Neural progenitor cell (in vitro differentiated cells): ENCODE data around the gene TMEM223. TPM values are rescaled to one million over a fixed set of nuclear protein-coding genes. Genes with fewer than 3 reads are reported as not detected.
"Not testable (repeated sequence)": the region's sequence is repeated elsewhere in the genome, so short reads cannot be mapped to it uniquely, and the experiment has no call there.

Experiments
- DNase-seq: peaks from one replicate; pipeline ENCODE4 v3.0.0-alpha.2; 2016; ENCODE audit warnings: low spot score
- H2AFZ ChIP-seq: fragments of 200-600 bp; sonication (generic); replicated peaks from 2 replicates; pipeline ENCODE4 v1.6.1; 2016; ENCODE audit warnings: antibody characterized with exemption
- H3F3A ChIP-seq: fragments of 200-600 bp; sonication (generic); 2 replicates; pipeline ENCODE4 v1.6.1; 2016; ENCODE audit warnings: antibody characterized with exemption, low read depth
- H3K27ac ChIP-seq: fragments of 200-600 bp; sonication (generic); 2 replicates; pipeline ENCODE4 v1.5.1; 2016; ENCODE audit warnings: mild to moderate bottlenecking
- H3K27me3 ChIP-seq: fragments of 200-600 bp; sonication (generic); 2 replicates; pipeline ENCODE4 v1.6.1; 2016; ENCODE audit warnings: mild to moderate bottlenecking, moderate library complexity
- H3K36me3 ChIP-seq: fragments of 200-600 bp; sonication (generic); 2 replicates; pipeline ENCODE4 v1.5.1; 2016
- H3K4me1 ChIP-seq: fragments of 200-600 bp; sonication (generic); 2 replicates; pipeline ENCODE4 v1.6.1; 2016; ENCODE audit warnings: mixed run types
- H3K4me2 ChIP-seq: fragments of 200-600 bp; sonication (generic); 2 replicates; pipeline ENCODE4 v1.6.1; 2016
- H3K4me3 ChIP-seq: fragments of 200-600 bp; sonication (generic); 2 replicates; pipeline ENCODE4 v1.5.1; 2016
- H3K79me2 ChIP-seq: fragments of 200-600 bp; sonication (generic); 2 replicates; pipeline ENCODE4 v1.6.1; 2016; ENCODE audit warnings: low read depth
- H3K9ac ChIP-seq: fragments of 200-600 bp; sonication (generic); 2 replicates; pipeline ENCODE4 v1.6.1; 2016
- H3K9me3 ChIP-seq: fragments of 200-600 bp; sonication (generic); 2 replicates; pipeline ENCODE4 v1.5.1; 2016; ENCODE audit warnings: low read depth
- H4K20me1 ChIP-seq: fragments of 200-600 bp; sonication (generic); 2 replicates; pipeline ENCODE4 v1.6.1; 2016; ENCODE audit warnings: low read depth
- H3K27ac Mint-ChIP-seq: 3 replicates; pipeline ENCODE4 v1.8.0; 2021; ENCODE audit warnings: mixed read lengths
- H3K27me3 Mint-ChIP-seq: 2 replicates; pipeline ENCODE4 v1.8.0; 2022; ENCODE audit warnings: low read depth, mild to moderate bottlenecking, inconsistent platforms, moderate library complexity, mixed read lengths; ENCODE audit not compliant: insufficient read depth
- H3K36me3 Mint-ChIP-seq: 3 replicates; pipeline ENCODE4 v1.8.0; 2021; ENCODE audit warnings: mixed read lengths
- H3K4me1 Mint-ChIP-seq: 3 replicates; pipeline ENCODE4 v1.8.0; 2021; ENCODE audit warnings: mixed read lengths
- H3K4me3 Mint-ChIP-seq: 3 replicates; pipeline ENCODE4 v1.8.0; 2021; ENCODE audit warnings: mild to moderate bottlenecking, moderate library complexity, mixed read lengths
- H3K9me3 Mint-ChIP-seq: 3 replicates; pipeline ENCODE4 v1.8.0; 2020; ENCODE audit warnings: mixed read lengths
- CTCF ChIP-seq: fragments of 200-600 bp; sonication (generic); IDR thresholded peaks from 2 replicates; pipeline ENCODE4 v1.5.1; 2017; ENCODE audit warnings: antibody characterized with exemption, mild to moderate bottlenecking
- EZH2 ChIP-seq: fragments of 200-600 bp; sonication (generic); IDR thresholded peaks from 2 replicates; pipeline ENCODE4 v1.6.1; 2017; ENCODE audit warnings: antibody characterized with exemption, mild to moderate bottlenecking, moderate library complexity
- EZH2phosphoT487 ChIP-seq: fragments of 200-600 bp; sonication (generic); IDR thresholded peaks from 2 replicates; pipeline ENCODE4 v1.6.1; 2017; ENCODE audit warnings: antibody characterized with exemption
- total RNA-seq: library from RNA; depleted of rRNA; stranded (reverse); fragments of >200 nt; gene quantifications from 2 replicates; pipeline ENCODE4 v1.2.3, GENCODE V29; 2015; ENCODE audit warnings: low replicate concordance

Gene TMEM223
- total RNA-seq, 1 donor from 2014 or later = 9.9 TPM

DNA sequence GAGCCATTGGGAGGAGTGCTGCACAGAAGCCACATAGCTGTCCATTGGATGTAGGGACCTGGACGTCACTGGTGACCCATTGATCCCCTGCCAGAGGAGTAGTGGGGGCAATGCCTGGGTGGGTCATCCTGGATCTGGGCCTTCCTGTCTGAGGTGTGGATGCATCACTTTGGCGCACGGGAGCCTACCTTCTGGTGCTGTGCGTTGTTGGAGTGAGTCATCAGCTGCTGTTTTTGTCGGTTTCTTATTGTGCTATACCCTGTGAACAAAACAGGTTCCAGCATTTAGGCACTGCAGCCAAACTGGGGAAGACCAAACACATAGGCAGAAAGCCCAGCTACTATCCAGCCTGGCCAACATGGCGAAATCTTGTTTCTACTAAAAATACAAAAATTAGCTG, 17.4 kb downstream of the TMEM223 start:
- H3K4me2 ChIP-seq = no peak overlapping the region
- no peaks in the 10 kb centered on the region for H3K9me3 ChIP-seq
- Mint-ChIP-seq H3K9me3 (no peaks in the 10 kb centered on the region), H3K4me3 (no peak overlapping the region), H3K36me3 (peaks cover 20% of the 10 kb centered on the region), H3K4me1 (peaks cover 26% of the 10 kb centered on the region), H3K27ac (no peak overlapping the region), H3K27me3 (peaks cover 6% of the 10 kb centered on the region)
- peaks cover 32% of the 10 kb centered on the region for H3K79me2 ChIP-seq
- no peak overlapping the region for H2AFZ ChIP-seq
- H3K36me3 ChIP-seq = no peaks in the 10 kb centered on the region
- peaks cover 11% of the 10 kb centered on the region for H3K4me1 ChIP-seq
- no peak for DNase-seq
- no peak overlapping the region for H3K4me3 ChIP-seq
- H4K20me1 ChIP-seq = no peaks in the 10 kb centered on the region
- H3K27ac ChIP-seq = no peak overlapping the region
- no peak overlapping the region for H3K9ac ChIP-seq
- H3K27me3 ChIP-seq = no peaks in the 10 kb centered on the region
- TF ChIP-seq EZH2phosphoT487 (no peak), CTCF (no peak), EZH2 (no peak)
- peaks cover 27% of the 10 kb centered on the region for H3F3A ChIP-seq

DNA sequence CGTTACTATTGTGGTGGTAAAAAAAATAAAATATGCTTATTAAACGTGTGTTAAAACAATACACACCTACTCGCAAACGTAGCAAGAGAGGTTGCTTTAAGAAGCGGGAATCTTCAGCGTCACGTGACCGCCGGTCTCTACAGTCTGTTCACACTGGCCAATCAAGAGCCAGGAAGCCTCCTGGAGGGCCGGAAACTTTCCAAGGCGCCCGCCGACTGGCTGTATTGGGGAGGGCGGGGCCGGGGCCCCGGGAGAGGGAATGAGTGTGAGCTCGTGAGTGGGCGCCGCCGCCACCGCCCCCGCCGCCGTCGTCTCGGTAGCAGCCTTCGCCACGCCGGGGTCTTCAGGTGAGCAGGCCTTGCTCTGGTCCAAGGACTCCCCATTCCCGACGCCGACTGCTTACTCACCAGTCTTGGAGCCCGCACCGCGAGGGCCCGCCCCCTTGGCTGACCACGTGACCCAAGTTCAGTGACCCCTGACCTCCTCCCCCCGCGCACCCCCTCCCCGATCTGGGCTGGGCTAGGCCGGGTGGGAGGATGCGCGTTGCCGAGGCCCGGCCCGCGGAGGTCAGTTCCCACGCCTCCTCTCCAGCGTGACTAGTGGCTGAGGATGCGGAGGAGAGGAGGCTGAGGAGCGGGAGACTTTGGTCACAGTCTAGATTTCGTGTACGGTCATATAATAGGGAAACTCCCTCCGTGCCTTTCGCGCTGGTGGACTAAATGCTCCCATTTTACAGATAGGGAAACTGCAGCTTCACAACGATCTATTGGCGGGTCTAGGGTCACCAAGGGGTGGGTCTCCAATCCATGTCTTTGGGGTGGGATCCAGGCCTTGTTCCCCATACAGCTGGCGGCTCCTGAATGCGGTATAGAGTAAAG, 20.4 kb downstream of the TMEM223 start, which contains the start of gene TAF6L:
Gene TAF6L (plus strand): TSS at position 253 of the 878 bp plus-strand sequence. CDS start 4,388 bp downstream, outside the sequence.
- Histone ChIP-seq H3K9me3 (no peaks in the 10 kb centered on the region), H4K20me1 (no peaks in the 10 kb centered on the region), H3K4me3 (peak within 1 kb of the TSS; percentile 86), H3K36me3 (no peaks in the 10 kb centered on the region), H3K9ac (peak within 1 kb of the TSS; percentile 54), H3K4me1 (peaks cover 11% of the 10 kb centered on the region), H2AFZ (peak within 1 kb of the TSS; percentile 16), H3K27ac (peak within 1 kb of the TSS; percentile 89), H3K79me2 (peaks cover 32% of the 10 kb centered on the region), H3F3A (peaks cover 41% of the 10 kb centered on the region), H3K4me2 (peak within 1 kb of the TSS; percentile 77), H3K27me3 (no peaks in the 10 kb centered on the region)
- TF ChIP-seq CTCF (no peak), EZH2phosphoT487 (no peak), EZH2 (no peak)
- no peaks in the 10 kb centered on the region for H3K9me3 Mint-ChIP-seq
- H3K27ac Mint-ChIP-seq = peak within 1 kb of the TSS; percentile 98
- H3K4me1 Mint-ChIP-seq = peaks cover 26% of the 10 kb centered on the region
- peak; percentile 98 for DNase-seq
- peaks cover 9% of the 10 kb centered on the region for H3K36me3 Mint-ChIP-seq
- peaks cover 10% of the 10 kb centered on the region for H3K27me3 Mint-ChIP-seq
- H3K4me3 Mint-ChIP-seq = peak within 1 kb of the TSS; percentile 92

- Histone ChIP-seq H3K4me1 (peaks cover 11% of the 10 kb centered on the region), H2AFZ (peak overlapping the region; percentile 16), H3K79me2 (peaks cover 32% of the 10 kb centered on the region), H3K36me3 (no peaks in the 10 kb centered on the region), H4K20me1 (no peaks in the 10 kb centered on the region), H3K9ac (no peak overlapping the region), H3K4me3 (peak overlapping the region; percentile 86), H3K27me3 (no peaks in the 10 kb centered on the region), H3F3A (peaks cover 41% of the 10 kb centered on the region), H3K9me3 (no peaks in the 10 kb centered on the region), H3K27ac (peak overlapping the region; percentile 89), H3K4me2 (peak overlapping the region; percentile 77)
- peaks cover 11% of the 10 kb centered on the region for H3K36me3 Mint-ChIP-seq
- peak overlapping the region; percentile 98 for H3K27ac Mint-ChIP-seq
- TF ChIP-seq EZH2 (peak; percentile 38), CTCF (no peak)
- H3K27me3 Mint-ChIP-seq = peaks cover 10% of the 10 kb centered on the region
- peaks cover 26% of the 10 kb centered on the region for H3K4me1 Mint-ChIP-seq
- DNase-seq = no peak
- no peaks in the 10 kb centered on the region for H3K9me3 Mint-ChIP-seq
- peak overlapping the region; percentile 92 for H3K4me3 Mint-ChIP-seq
These were observed 21.0 kb downstream of the TMEM223 start for GRCh38 chr11:62770778-62771143.

- not testable (repeated sequence) for H3K9me3 Mint-ChIP-seq, H3K9ac ChIP-seq
- peak overlapping the region; percentile 73 for H3K4me2 ChIP-seq
These were observed 31.0 kb downstream of the TMEM223 start for GRCh38 chr11:62760867-62761227.

More at GRCh38 chr11:62760867-62761227, 31.0 kb downstream of the TMEM223 start:
- H3K27me3 Mint-ChIP-seq, H3K9me3 ChIP-seq, H3K27ac ChIP-seq, H2AFZ ChIP-seq, DNase-seq, H4K20me1 ChIP-seq, H3K36me3 ChIP-seq, H3K27me3 ChIP-seq, H3K4me1 ChIP-seq: not testable (repeated sequence)
- Mint-ChIP-seq H3K4me3 (peak overlapping the region; percentile 98), H3K27ac (peak overlapping the region; percentile 46), H3K36me3 (peaks cover 10% of the 10 kb centered on the region), H3K4me1 (peaks cover 13% of the 10 kb centered on the region)
- peak overlapping the region; percentile 79 for H3K4me3 ChIP-seq
- H3F3A ChIP-seq = peaks cover 34% of the 10 kb centered on the region
- H3K79me2 ChIP-seq = peaks cover 26% of the 10 kb centered on the region
